Fibroblast of the aortic adventitia (primary cell): Measurements from ENCODE around the gene RBM4B. TPM values are rescaled to one million over a fixed set of nuclear protein-coding genes. Genes with fewer than 3 reads are reported as not detected.

Source experiments
- DNase-seq: peaks from one replicate; pipeline ENCODE4 v3.0.0-alpha.2; 2010; ENCODE audit warnings: low read depth
- H3K4me3 ChIP-seq: 2 replicates; pipeline ENCODE4 v1.5.1; 2011; ENCODE audit warnings: low read depth, mild to moderate bottlenecking, control low read depth, low read length, moderate library complexity
- total RNA-seq: library from RNA; depleted of rRNA; stranded (reverse); fragments of >200 nt; gene quantifications from 2 replicates; pipeline ENCODE4 v1.2.3, GENCODE V29; 2012; ENCODE audit warnings: low replicate concordance
- TF ChIP-seq, protein P1 (sequence below): IDR thresholded peaks from 2 replicates; pipeline ENCODE4 v1.5.1; 2011; ENCODE audit warnings: mild to moderate bottlenecking, low read length, control low read depth, inconsistent platforms; ENCODE audit not compliant: insufficient read depth

The RBM4B gene
- total RNA-seq, 1 donor, result 23.9 TPM

DNA sequence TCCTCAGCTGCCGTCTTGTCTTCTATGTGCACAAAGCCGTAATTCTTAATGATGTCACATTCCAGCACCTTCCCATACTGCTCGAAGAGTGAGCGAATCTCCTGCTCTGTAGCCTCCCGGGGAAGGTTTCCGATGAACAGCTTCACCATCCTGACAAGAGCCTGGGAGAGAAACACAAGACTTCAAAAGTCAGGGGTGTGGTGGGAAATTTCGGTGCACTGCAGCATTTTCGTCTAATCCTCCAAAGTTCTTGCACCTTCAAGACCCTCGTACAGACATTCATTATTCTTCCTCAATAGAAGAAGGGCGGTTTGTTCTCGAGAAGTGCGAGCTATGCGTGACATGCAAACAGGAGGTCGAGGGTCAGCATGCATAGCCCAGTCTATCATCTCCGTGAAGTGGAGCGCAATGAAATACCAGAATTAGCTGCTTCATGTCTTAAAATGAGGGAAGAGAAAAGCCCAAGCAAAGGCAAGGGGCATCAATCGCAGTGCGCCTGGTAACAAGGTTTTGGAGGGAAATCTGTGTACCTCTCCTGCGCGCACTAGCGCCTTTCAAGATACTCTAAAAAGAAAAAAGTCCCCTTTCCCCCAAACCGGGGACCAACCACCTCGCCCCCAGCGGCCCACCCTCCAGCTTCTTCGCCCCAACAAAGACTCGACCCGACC, 622 bp downstream of the RBM4B start:
- peak; percentile 18 for DNase-seq
- TF ChIP-seq, protein P1, sequence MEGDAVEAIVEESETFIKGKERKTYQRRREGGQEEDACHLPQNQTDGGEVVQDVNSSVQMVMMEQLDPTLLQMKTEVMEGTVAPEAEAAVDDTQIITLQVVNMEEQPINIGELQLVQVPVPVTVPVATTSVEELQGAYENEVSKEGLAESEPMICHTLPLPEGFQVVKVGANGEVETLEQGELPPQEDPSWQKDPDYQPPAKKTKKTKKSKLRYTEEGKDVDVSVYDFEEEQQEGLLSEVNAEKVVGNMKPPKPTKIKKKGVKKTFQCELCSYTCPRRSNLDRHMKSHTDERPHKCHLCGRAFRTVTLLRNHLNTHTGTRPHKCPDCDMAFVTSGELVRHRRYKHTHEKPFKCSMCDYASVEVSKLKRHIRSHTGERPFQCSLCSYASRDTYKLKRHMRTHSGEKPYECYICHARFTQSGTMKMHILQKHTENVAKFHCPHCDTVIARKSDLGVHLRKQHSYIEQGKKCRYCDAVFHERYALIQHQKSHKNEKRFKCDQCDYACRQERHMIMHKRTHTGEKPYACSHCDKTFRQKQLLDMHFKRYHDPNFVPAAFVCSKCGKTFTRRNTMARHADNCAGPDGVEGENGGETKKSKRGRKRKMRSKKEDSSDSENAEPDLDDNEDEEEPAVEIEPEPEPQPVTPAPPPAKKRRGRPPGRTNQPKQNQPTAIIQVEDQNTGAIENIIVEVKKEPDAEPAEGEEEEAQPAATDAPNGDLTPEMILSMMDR, result no peak
- H3K4me3 ChIP-seq, result peak overlapping the region; percentile 82

DNA sequence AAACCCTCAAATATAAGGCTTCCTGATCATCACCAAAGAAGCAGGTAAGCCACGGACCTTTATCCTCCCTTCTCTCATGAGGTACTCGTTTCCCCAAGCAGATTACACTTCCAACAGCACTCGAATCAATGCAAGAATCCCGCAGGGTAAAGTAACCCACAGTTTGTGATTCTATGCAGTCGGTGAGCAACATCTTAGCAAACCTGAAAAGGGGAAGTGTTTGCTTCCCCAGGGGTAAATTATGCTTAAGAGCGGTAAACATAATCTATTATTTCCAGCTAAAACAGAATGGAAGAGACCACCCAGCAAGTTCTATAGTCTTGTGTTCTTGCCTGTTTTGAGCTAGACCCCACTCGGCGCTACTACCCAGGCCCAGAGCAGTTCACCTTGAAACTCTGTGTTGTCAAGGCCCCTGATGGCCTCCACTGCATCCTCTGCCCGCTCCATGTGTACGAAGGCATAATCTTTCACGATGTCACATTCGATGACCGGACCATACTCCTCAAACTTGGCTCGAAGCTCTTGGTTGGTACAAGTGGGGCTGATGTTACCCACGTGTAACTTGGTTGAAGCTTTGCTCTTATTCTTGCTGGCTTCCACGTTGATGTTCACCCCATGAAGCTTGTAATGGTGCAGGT, 1.3 kb downstream of the RBM4B start:
- TF ChIP-seq, protein P1, result no peak
- H3K4me3 ChIP-seq, result peak overlapping the region; percentile 82
- DNase-seq, result no peak

DNA sequence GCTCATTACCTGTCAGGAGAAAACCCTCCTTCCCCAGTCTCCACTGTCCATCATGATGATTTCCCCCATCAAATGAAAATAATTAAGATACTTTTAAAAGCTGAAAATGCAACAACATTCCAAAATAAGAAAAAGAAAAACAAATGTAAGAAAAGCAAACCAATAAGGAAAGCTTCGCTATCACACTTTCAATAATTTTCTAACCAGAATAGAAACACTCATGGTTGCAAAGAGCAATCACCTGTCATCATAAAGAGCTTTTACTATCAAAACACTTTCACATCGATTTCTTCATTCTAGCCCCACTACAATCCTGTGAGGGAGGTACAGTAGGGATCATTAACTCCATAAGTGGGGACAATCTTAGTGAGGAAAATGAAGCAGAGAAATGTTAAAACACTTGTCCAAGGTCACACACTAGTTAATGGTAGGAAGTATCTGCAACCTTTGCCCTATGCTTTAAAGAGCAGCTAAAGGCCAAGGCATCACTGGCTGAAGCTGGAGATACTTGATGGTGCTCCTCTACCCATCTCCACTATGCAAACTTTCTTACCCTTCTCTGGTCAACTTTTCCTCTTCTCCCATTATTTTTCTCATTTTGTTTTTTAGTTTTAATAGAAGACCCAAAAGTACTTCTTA, 2.6 kb downstream of the RBM4B start:
- no peak overlapping the region for H3K4me3 ChIP-seq
- TF ChIP-seq, protein P1, result no peak
- DNase-seq, result no peak

DNA sequence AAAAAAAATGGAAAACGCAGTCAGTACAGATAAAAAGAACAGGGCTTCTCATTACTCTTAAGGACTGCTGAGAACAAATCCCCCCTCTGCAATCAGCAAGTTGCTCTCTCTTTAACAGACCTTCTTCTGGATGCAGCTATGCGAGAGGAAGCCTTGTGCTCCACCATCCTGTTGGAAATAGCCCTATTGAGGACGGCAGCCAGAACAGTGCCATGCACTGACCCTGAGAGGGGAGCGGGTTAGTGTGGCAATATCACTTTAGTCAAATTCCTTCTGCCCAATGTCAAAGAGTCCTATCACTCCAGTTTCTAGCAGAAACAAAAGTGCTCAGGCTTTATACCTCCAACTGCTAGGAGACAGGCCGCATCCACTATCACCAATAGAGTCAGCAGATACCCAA, 6.9 kb downstream of the RBM4B start:
- TF ChIP-seq, protein P1, result no peak
- no peak overlapping the region for H3K4me3 ChIP-seq
- DNase-seq, result no peak

DNA sequence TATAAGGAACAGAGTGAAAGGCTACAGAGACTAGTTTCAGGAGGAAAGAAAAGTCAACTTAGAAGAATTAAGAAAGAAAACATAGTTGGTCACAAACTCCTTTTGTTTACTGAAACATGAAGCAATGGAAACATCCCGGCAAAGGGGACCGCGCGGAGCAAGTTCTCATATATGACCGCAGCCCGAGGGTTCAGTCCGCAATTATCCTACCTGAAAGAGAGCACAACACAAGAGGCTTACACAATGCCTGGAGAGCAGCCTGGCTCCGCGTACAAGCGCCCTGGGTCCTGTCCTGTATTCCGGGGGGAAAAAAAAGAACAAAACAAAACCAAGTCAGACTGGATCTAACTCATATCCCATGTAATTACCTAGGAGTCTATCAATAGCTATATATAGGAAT, 12.3 kb downstream of the RBM4B start:
- H3K4me3 ChIP-seq, result no peak overlapping the region

DNA sequence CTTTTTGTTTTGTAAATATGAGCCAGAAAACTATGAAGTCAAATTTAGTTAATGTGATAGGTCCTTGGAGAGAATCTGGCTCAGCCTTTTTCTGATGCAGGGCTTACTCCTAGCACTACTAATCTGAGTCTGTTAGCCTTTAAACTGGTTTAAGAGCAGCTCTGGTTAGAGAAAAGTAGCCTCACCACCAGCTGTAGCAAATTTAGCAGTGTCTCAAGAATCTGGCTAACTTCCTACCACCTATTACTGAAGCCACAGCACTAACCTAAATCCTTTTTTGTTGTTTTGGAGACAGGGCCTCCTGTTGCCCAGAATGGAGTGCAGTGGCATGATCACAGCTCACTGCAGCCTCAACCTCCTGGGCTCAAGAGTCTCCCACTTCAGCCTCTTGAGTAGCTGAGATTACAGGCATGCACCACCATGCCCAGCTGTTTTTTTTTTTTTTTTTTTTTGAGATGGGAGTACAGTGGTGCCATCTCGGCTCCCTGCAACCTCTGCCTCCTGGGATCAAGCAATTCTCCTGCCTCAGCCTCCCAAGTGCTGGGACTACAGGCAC, 13.9 kb downstream of the RBM4B start:
- DNase-seq, result no peak
- TF ChIP-seq, protein P1, result no peak
- no peak overlapping the region for H3K4me3 ChIP-seq

More for the DNA sequence above, 12.3 kb downstream of the RBM4B start:
- no peak for DNase-seq
- TF ChIP-seq, protein P1, result no peak
